NCI-H1436 (cell line): ENCODE measurements around the gene TNFRSF18.
A peak's percentile ranks its signal among the peaks of the same experiment; 100 is the strongest.

Experiments
- DNase-seq: peaks from one replicate; lab custom pipeline; 2025; lab: John Stamatoyannopoulos, UW

TNFRSF18 gene

DNA sequence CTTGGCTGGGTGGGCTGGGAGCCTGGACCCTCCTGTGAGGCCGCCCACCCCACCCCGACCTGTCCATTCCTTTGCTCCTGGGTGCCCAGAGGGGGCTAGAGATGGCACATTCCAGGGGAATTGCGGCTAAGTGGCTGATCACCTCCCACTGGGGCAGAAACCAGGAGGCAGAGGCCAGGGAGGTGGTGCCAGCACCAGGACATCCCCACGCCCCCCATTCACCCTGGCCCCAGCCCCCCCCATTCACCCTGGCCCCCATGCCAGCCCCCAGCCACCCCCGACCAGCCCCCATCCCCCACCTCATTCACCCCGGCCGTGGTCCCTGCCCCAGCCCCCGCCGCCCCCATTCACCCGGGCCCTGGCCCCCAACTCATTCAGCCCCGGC is 33.9 kb upstream of the TNFRSF18 start:
- no peak for DNase-seq

- DNase-seq, result no peak
Observed at GRCh38 chr1:1239614-1240347, 33.4 kb upstream of the TNFRSF18 start.

- no peak for DNase-seq
Observed at GRCh38 chr1:1239227-1239613, 32.8 kb upstream of the TNFRSF18 start.

DNA sequence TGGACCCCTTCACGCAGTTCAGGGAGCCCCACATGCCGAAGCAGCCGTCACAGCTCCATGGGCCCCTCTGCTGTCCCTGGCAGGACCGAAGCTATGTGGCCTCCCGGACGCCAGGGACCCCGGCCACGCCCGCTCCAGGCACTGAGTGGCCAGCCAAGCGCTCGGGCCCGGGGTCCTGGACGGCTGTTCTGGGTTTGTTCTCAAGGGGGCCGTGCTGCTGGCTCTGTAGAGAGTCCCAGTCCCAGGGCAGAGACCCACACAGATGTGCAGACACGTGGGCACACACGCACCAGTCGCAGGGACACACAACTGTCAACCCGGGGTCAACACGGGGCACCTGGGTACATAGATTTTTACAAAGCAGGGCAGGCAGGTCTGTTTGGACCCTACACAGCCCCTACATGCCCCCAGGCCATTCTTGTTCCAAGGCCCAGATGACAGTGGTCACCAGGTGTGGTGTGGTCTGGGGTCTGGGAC is 32.3 kb upstream of the TNFRSF18 start:
- DNase-seq, result no peak

DNA sequence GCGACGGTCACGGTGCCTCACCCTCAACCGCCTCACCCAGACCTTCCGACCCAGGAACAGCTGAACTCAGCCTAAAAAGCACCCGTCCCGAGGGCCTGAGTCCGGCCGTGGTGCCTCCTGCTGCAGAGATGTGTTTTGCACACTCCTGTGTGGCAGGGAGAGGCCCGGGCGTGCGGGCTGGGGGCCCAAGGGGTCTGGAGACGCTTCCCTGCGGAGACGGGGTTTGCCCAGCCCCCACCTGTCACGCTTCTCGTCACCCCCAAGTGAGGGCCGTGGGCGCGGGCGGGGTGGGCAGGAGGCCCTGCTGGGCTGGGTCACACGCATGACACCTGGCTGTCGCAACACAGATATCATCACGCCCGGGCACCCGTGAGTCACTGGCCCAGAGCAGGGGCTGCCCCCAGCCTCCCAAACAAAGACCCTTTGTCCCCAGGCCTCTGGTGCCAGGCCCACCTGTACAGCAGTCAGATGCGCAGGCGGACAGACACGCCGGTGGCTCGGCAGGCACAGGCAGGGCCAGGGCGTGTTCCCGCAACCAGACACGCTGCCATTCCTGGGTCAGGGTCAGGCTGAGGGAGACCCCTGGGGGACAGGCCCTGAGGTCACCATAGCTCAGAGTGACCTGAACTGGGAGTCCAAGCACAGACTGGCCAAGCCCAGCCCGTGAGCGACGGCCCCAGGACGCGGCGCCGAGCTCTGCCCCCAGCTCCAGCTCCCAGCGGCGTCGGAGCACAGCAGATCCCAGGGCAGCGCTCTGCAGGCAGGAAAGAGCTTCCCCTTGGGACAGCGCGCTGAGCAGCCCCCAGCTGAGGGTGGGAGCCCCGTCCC is 31.7 kb upstream of the TNFRSF18 start:
- DNase-seq, result no peak

GRCh38 chr1:1236945-1237873 is 30.8 kb upstream of the TNFRSF18 start:
- DNase-seq, result no peak

- DNase-seq, result no peak
Observed at GRCh38 chr1:1236176-1236763, 29.9 kb upstream of the TNFRSF18 start.

DNA sequence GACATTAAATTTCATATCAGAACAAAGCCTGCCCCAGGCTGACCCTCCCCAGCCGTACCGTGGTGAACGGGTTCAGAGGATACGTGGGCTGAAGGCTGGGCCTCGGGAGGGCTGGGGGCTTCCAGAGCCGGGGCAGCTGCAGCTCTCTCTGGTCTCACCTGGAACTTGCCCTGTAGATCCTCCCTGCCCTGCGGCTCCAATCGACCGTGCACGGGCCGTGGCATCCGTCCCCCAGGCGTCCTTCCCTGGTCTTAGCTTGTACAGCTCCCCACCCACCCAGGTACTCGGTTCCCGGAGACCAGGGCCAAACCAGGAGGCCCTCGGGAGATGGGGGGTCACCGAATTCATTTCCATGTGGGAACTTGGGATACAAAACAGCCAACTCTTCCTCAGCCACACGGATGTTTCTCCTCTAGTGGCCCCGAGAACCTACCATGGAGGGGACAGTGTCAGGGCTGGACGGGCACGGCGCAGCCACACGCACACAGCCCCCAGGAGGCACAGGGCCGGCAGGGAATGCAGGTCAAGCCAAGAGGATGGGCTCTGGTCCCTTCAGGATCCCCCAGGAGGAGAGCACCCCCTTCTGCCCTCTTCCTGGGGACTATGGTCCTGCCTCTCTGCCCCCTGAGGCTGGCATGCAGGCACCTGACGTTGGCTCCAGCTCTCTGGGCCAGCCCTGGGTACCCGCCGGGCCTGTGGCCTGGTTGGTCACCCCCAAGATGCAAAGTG is 28.8 kb upstream of the TNFRSF18 start:
- DNase-seq, result no peak

GRCh38 chr1:1234180-1234808 is 27.9 kb upstream of the TNFRSF18 start:
- DNase-seq, result no peak

GRCh38 chr1:1233567-1233892 is 27.1 kb upstream of the TNFRSF18 start:
- no peak for DNase-seq

GRCh38 chr1:1232796-1233566 is 26.6 kb upstream of the TNFRSF18 start:
- DNase-seq, result no peak

GRCh38 chr1:1232208-1232795 is 25.9 kb upstream of the TNFRSF18 start, which contains the start of gene B3GALT6:
Gene B3GALT6, plus strand, starts transcription at chr1:1232237. Its CDS starts 42 bp downstream, at chr1:1232279.
- DNase-seq, result no peak

DNA sequence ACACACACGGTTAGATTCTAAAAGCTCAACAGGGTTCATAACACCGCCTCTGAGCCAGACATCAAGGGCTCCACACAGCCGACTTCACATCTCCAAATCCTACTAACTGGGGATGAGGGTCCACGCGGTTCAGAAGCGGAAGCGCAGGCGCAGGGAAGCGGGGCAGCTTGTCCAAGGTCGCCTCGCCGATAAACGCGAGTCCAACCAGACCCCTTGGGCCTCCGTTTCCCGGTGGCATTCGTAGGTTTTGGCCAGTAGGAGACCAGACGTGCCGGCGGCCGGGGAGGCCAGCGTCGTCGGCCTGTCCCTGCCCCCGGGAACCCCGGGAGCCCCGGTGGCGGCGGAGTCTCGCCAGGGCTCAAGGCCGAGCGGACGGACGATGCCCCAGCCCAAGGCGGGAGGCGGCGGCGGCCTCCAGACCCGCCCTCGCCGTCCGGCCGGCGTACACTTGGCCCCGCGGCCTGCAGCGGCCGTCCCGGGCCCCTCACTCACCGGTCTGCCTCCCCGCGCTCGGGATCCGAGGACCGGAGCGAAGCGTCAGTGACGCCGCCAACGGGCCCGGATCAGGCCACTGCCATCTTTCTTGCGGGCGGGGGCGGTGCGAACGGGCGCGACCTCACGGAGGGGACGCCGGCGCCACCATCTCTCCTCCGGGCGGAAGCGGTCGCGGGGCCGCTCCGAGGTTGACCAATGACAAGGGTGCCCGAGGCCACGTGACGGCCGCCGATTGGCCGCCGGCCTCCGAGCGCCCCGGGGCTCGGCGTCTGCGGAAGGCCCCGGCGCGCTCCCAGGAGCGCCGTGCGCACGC is 25.2 kb upstream of the TNFRSF18 start, which contains the start of gene SDF4:
SDF4 (minus strand) TSS at position 602 of the 808 bp plus-strand sequence. CDS start 3,229 bp downstream, outside the sequence.
- peak; percentile 94 for DNase-seq

DNA sequence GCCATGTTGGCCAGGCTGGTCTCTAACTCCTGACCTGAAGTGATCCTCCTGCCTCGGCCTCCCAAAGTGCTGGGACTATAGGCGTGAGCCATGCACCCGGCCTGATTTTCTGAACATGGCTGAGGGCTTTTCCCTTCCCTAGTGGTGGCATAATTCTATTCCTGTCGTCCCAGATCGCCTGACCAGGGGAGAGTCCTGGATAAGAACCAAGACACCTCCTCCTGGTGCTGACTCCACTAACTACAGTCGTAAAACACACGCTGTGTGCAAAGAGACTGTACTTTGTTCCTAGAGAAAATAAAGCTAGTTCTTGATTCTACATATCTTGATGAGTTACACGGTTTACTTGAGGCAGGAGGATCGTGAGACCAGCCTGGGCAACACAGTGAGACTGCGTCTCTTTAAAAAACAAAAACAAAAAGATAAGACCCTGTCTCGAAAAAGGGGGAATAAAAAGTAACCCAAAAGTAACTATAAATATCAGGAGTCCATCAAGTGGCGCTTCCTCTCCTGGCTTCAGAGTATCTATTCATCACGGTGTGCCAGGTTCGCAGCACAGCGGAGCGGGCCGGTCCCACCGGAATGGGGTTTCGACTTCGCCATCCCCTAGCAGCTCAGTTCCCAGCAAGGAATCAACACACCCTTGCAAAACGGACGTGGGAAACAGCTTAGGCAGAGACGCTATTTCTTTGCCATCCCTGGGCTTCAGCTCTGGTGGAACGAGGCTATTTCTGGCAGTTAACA is 24.4 kb upstream of the TNFRSF18 start:
- DNase-seq, result no peak

DNA sequence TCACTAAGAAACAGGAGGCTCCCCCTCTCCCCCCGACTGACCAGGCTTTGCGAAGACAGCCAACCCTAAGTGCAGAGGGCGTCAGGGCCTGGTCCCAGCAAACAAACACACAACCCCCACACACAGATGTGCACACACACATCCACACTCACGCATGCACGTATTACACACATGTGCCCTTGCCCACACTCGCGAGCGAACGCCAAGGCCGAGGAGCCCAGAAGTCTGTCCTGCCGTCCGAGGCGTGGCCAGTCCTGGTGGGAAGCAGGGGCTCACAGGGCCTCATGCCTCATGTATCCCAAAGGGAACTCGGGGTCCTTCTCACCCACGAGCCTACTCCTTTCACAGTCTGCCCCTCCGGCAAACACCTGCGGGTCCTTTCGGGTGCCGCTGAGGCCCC is 23.4 kb upstream of the TNFRSF18 start:
- DNase-seq, result no peak

- no peak for DNase-seq
Observed at GRCh38 chr1:1228596-1229321, 22.4 kb upstream of the TNFRSF18 start.

DNA sequence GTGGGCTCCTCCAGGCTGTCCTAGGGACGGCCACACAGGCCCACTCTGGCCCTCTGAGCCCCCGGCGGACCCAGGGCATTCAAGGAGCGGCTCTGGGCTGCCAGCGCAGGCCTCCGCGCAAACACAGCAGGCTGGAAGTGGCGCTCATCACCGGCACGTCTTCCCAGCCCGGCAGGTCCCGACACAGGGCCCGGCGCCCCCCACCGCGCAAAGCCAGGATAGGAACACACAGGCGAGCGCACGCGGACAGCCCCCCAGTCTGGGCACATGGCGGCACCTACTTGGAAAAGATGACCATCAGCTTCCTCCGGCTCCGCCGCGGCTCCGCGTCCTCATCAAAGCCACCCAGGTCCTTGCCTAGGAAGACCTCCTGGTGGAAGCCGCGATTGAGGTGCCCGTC is 21.8 kb upstream of the TNFRSF18 start:
- no peak for DNase-seq
